HUES64 (cell line): ENCODE measurements around the gene CLCNKA.
"Not testable (repeated sequence)": the region's sequence is repeated elsewhere in the genome, so short reads cannot be mapped to it uniquely, and the experiment has no call there.

Experiments used
- H3K27ac ChIP-seq: 2 replicates; pipeline ENCODE4 v1.7.0; 2013; ENCODE audit warnings: low read depth, low read length, inconsistent platforms
- H3K27me3 ChIP-seq: 2 replicates; pipeline ENCODE4 v1.6.1; 2013; ENCODE audit warnings: mild to moderate bottlenecking, low read length; ENCODE audit not compliant: insufficient read depth
- H3K36me3 ChIP-seq: 2 replicates; pipeline ENCODE4 v1.6.1; 2013; ENCODE audit warnings: mild to moderate bottlenecking, low read length; ENCODE audit not compliant: insufficient read depth
- H3K4me1 ChIP-seq: 2 replicates; pipeline ENCODE4 v1.6.1; 2013; ENCODE audit warnings: mild to moderate bottlenecking, low read length, moderate library complexity; ENCODE audit not compliant: insufficient read depth
- H3K4me3 ChIP-seq: 2 replicates; pipeline ENCODE4 v1.5.1; 2013; ENCODE audit warnings: mild to moderate bottlenecking, low read length, moderate library complexity
- H3K9ac ChIP-seq: 2 replicates; pipeline ENCODE4 v1.6.1; 2013; ENCODE audit warnings: mild to moderate bottlenecking, low read depth, low read length
- H3K9me3 ChIP-seq: 2 replicates; pipeline ENCODE4 v1.6.1; 2013; ENCODE audit warnings: low read depth, low read length; ENCODE audit not compliant: insufficient read depth
- WGBS: fragments of 150-250, 120-280 bp; methylation state at CpG from one replicate; pipeline ENCODE4 v1.1.7; 2013; ENCODE audit warnings: missing lambda C conversion rate; 5-methylcytosine and 5-hydroxymethylcytosine counted together

Gene CLCNKA

DNA sequence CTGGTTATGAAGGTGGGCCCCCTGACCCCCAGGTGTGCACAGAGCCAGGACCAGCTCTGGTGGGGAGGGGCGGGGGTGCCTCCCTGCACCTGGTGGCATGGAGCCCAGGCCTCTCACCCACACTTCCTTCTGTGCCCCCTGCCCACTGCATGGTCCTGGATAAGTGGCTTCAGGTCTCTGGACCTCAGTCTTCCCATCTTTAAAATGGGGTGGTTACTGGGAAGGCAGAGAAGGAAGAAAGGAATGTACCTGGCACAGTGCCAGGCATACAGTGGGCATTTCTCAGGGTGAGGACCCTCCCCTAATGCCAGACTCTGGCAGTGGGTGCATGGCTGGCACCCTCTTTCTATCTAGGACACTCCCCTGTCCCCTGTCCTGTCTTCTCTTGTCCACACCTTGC is 7.5 kb downstream of the CLCNKA start:
- Histone ChIP-seq H3K27ac (no peak overlapping the region), H3K9ac (no peak overlapping the region), H3K4me1 (no peaks in the 10 kb centered on the region), H3K9me3 (no peaks in the 10 kb centered on the region), H3K36me3 (no peaks in the 10 kb centered on the region), H3K27me3 (peaks cover 11% of the 10 kb centered on the region), H3K4me3 (no peak overlapping the region)
- WGBS: 71% methylated on average over 1 of the region's 1 CpG

GRCh38 chr1:16031551-16031950 is 9.7 kb downstream of the CLCNKA start:
- 85% methylated on average over 8 of the region's 8 CpGs for WGBS
- no peaks in the 10 kb centered on the region for H3K4me1 ChIP-seq
- no peak overlapping the region for H3K9ac ChIP-seq
- H3K27me3 ChIP-seq: 0 out of 2 replicates have a peak, but pooled peaks cover 3% of the 10 kb centered on the region
- no peaks in the 10 kb centered on the region for H3K36me3 ChIP-seq
- no peaks in the 10 kb centered on the region for H3K9me3 ChIP-seq
- H3K4me3 ChIP-seq: no peak overlapping the region
- H3K27ac ChIP-seq: no peak overlapping the region

DNA sequence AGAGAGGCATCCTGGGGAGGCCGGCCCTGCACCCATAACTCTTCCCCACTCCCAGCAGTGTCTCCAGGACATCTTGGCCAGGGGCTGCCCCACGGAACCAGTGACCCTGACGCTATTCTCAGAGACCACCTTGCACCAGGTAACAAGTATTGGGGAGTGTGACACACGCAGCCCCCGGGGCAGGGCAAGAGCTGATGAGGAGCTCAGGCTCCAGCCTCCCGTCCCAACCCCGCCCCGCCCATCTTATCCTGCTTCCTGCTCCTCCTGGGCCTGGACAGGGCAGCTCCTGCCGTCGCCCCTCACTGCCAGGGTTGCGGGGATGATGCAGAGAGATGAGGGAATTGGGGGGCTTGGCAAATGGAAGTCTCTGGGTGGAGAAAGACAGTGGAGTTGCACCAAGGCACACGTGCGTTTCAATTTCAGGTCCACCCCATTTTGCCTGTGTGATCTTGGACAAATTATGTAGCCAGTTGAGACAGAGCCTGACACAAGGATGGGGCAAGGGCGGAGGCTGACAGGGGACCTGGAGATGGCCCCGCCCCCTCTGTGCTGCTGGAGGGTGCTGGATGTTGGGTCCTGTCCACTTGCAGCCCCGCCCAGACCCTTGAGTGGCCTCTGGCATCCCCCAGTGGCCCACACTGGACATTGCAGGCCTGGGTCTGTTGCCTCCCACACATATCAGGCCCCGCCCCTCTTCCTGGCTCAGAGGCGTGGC is 10.7 kb downstream of the CLCNKA start:
- Histone ChIP-seq H3K27me3 (0 out of 2 replicates have a peak, but pooled peaks cover 2% of the 10 kb centered on the region), H3K9me3 (no peaks in the 10 kb centered on the region), H3K4me3 (no peak overlapping the region), H3K9ac (no peak overlapping the region), H3K36me3 (no peaks in the 10 kb centered on the region), H3K27ac (no peak overlapping the region), H3K4me1 (no peaks in the 10 kb centered on the region)
- WGBS: 60% methylated on average over 18 of the region's 18 CpGs

DNA sequence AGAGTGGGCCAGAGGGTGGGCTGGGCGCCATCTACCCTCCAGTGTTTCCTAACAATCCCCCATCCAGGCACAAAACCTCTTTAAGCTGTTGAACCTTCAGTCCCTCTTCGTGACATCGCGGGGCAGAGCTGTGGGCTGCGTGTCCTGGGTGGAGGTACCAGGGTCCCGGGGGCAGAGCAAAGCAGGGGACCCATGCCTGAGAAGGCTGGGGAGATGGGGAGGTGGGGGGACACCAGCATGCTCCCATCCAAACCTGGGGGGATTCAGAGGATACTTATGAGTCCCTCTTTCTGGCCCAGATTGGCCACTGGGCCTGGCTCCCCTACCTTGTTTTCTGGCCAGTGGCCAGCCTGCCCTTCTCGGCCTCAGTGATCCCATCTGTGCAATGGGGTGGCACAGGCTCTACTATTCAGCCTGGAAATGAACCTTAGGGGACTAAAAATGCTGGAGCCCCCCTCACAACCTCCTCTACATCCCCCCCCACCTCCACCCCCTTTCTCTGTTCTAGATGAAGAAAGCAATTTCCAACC is 11.3 kb downstream of the CLCNKA start:
- H3K4me1 ChIP-seq, H3K9me3 ChIP-seq, H3K9ac ChIP-seq, H3K27ac ChIP-seq, H3K4me3 ChIP-seq, H3K36me3 ChIP-seq, H3K27me3 ChIP-seq: not testable (repeated sequence)
- 57% methylated on average over 7 of the region's 7 CpGs for WGBS

- not testable (repeated sequence) for H3K27me3 ChIP-seq, H3K27ac ChIP-seq, H3K9me3 ChIP-seq, H3K9ac ChIP-seq, H3K4me3 ChIP-seq, H3K4me1 ChIP-seq, H3K36me3 ChIP-seq
- 94% methylated on average over 8 of the region's 11 CpGs for WGBS
Observed at GRCh38 chr1:16036461-16036860, 14.6 kb downstream of the CLCNKA start.

DNA sequence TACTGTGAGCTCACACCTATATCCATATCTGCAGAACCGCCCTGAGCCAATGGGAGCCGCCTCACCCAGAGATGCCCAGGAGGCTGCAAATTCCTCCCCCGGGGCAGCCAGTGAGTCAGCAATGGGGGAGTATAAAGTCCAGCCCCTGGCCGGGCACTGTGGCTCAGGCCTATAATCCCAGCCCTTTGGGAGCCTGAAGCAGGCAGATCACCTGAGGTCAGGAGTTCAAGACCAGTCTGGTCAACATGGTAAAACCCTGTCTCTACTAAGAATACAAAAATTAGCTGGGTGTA is 16.7 kb downstream of the CLCNKA start:
- H3K36me3 ChIP-seq: no peaks in the 10 kb centered on the region
- no peaks in the 10 kb centered on the region for H3K4me1 ChIP-seq
- no peaks in the 10 kb centered on the region for H3K27me3 ChIP-seq
- H3K9me3 ChIP-seq: no peaks in the 10 kb centered on the region
- no peak overlapping the region for H3K4me3 ChIP-seq
- H3K9ac ChIP-seq: no peak overlapping the region
- no peak overlapping the region for H3K27ac ChIP-seq
- 67% methylated on average over 4 of the region's 4 CpGs for WGBS

- H3K4me1 ChIP-seq, H3K9me3 ChIP-seq, H3K27ac ChIP-seq, H3K4me3 ChIP-seq, H3K9ac ChIP-seq, H3K36me3 ChIP-seq, H3K27me3 ChIP-seq: not testable (repeated sequence)
- WGBS: 89% methylated on average over 8 of the region's 8 CpGs
Observed at GRCh38 chr1:16039871-16040270, 18.0 kb downstream of the CLCNKA start.

DNA sequence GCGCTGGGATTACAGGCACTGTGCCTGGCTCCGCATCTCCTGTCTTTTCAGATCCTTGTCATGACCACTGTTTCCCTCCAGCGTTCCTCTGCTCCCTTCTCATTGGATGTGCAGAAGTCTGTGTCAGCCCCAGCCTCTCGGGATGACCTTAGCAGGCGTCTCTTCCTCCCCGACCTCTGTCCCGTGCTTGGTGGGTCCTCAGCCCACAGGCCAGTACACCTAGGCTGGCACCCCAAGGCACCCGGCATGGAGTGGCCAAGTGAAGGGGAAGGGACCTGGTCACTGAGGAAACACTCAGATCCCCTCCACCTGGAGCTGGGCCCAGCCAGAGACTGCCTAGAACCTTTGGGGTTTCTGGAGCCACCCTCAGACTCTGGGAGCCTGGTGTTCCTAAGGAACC is 19.4 kb downstream of the CLCNKA start:
- 89% methylated on average over 8 of the region's 8 CpGs for WGBS
- Histone ChIP-seq H3K4me1 (no peaks in the 10 kb centered on the region), H3K27ac (no peak overlapping the region)

DNA sequence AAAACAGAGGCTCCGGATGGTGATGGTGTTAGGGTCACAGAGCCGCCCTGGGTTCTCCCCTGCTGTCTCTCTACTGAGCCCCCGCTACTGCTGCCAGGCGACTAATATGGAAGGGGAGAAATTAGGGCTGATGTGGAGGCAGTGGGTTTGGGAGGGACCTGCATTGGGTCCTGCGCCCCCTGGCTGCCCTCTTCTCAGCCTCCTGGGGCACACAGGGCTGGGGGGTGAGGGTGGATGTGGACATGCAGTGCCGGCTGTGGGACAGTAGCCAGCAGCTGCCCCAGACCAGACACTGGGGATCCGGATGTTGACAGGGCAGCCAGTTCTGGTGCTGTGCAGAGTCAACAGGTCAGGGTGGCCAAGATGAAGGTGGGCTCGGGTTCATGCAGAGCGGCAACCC is 20.3 kb downstream of the CLCNKA start:
- H3K4me3 ChIP-seq: no peak overlapping the region
- no peaks in the 10 kb centered on the region for H3K27me3 ChIP-seq
- H3K9ac ChIP-seq: no peak overlapping the region
- no peak overlapping the region for H3K27ac ChIP-seq
- no peaks in the 10 kb centered on the region for H3K9me3 ChIP-seq
- no peaks in the 10 kb centered on the region for H3K36me3 ChIP-seq
- no peaks in the 10 kb centered on the region for H3K4me1 ChIP-seq
- 91% methylated on average over 9 of the region's 9 CpGs for WGBS

More for the DNA sequence above, 19.4 kb downstream of the CLCNKA start:
- Histone ChIP-seq H3K4me3 (no peak overlapping the region), H3K9me3 (no peaks in the 10 kb centered on the region), H3K9ac (no peak overlapping the region), H3K27me3 (no peaks in the 10 kb centered on the region), H3K36me3 (no peaks in the 10 kb centered on the region)

GRCh38 chr1:16042654-16043053 is 20.8 kb downstream of the CLCNKA start:
- not testable (repeated sequence) for H3K27me3 ChIP-seq, H3K9ac ChIP-seq, H3K4me1 ChIP-seq, H3K4me3 ChIP-seq, H3K36me3 ChIP-seq, H3K27ac ChIP-seq, H3K9me3 ChIP-seq
- 87% methylated on average over 8 of the region's 9 CpGs for WGBS

- no peak within 1 kb of the TSS for H3K4me3 ChIP-seq
- no peaks in the 10 kb centered on the region for H3K27me3 ChIP-seq
- 90% methylated on average over 7 of the region's 7 CpGs for WGBS
- no peak within 1 kb of the TSS for H3K9ac ChIP-seq
- H3K4me1 ChIP-seq: no peaks in the 10 kb centered on the region
- H3K9me3 ChIP-seq: no peaks in the 10 kb centered on the region
- no peak within 1 kb of the TSS for H3K27ac ChIP-seq
- no peaks in the 10 kb centered on the region for H3K36me3 ChIP-seq
Observed at GRCh38 chr1:16043521-16043920, 21.7 kb downstream of the CLCNKA start, which contains the start of gene CLCNKB. TSS of gene CLCNKB (plus strand) at chr1:16043782. CDS start at chr1:16044493, 711 bp downstream.

- Histone ChIP-seq H3K27me3 (no peaks in the 10 kb centered on the region), H3K4me3 (no peak overlapping the region), H3K27ac (no peak overlapping the region), H3K36me3 (no peaks in the 10 kb centered on the region), H3K9me3 (no peaks in the 10 kb centered on the region), H3K9ac (no peak overlapping the region), H3K4me1 (no peaks in the 10 kb centered on the region)
- WGBS: 89% methylated on average over 5 of the region's 5 CpGs
Observed at GRCh38 chr1:16043950-16044349, 22.1 kb downstream of the CLCNKA start.
